IMR-90 (cell line): ENCODE results near the gene ADARB2.

Source experiments
- BHLHE40 ChIP-seq: fragments of 150-350 bp; IDR thresholded peaks from 2 replicates; pipeline ENCODE4 v1.6.1; 2016; ENCODE audit warnings: mild to moderate bottlenecking, low read depth, low read length
- CEBPB ChIP-seq: IDR thresholded peaks from 2 replicates; pipeline ENCODE4 v1.6.1; 2012; ENCODE audit warnings: low read depth, low read length, improper control_type of control experiment
- CTCF ChIP-seq: conservative IDR thresholded peaks from 2 replicates; pipeline ENCODE4 v1.5.1; 2012; ENCODE audit warnings: mild to moderate bottlenecking, low read depth, low read length, improper control_type of control experiment
- ELK1 ChIP-seq: fragments of 150-350 bp; IDR thresholded peaks from 2 replicates; pipeline ENCODE4 v1.6.1; 2016; ENCODE audit warnings: low read depth, mild to moderate bottlenecking, low read length, moderate library complexity, borderline replicate concordance
- FOS ChIP-seq: fragments of 150-350 bp; IDR thresholded peaks from 2 replicates; pipeline ENCODE4 v1.6.1; 2016; ENCODE audit warnings: low read depth, low read length
- MAFK ChIP-seq: IDR thresholded peaks from 2 replicates; pipeline ENCODE4 v1.6.1; 2012; ENCODE audit warnings: low read depth, low read length, improper control_type of control experiment
- MAZ ChIP-seq: IDR thresholded peaks from 2 replicates; pipeline ENCODE4 v1.6.1; 2012; ENCODE audit warnings: low read depth, mild to moderate bottlenecking, low read length, improper control_type of control experiment, moderate library complexity, borderline replicate concordance
- MXI1 ChIP-seq: IDR thresholded peaks from 2 replicates; pipeline ENCODE4 v1.6.1; 2012; ENCODE audit warnings: low read depth, mild to moderate bottlenecking, low read length, moderate library complexity, borderline replicate concordance
- NFE2L2 ChIP-seq: fragments of 150-350 bp; IDR thresholded peaks from 2 replicates; pipeline ENCODE4 v1.6.1; 2016; ENCODE audit warnings: low read depth, mild to moderate bottlenecking, low read length
- POLR2A ChIP-seq: IDR thresholded peaks from 2 replicates; pipeline ENCODE4 v1.6.1; 2012; ENCODE audit warnings: mild to moderate bottlenecking, low read depth, low read length
- RAD21 ChIP-seq: IDR thresholded peaks from 2 replicates; pipeline ENCODE4 v1.6.1; 2012; ENCODE audit warnings: low read length, improper control_type of control experiment
- RCOR1 ChIP-seq: IDR thresholded peaks from 2 replicates; pipeline ENCODE4 v1.6.1; 2012; ENCODE audit warnings: mild to moderate bottlenecking, low read length, improper control_type of control experiment; ENCODE audit not compliant: insufficient replicate concordance
- RFX5 ChIP-seq: IDR thresholded peaks from 2 replicates; pipeline ENCODE4 v1.8.0; 2012; ENCODE audit warnings: low read depth, mild to moderate bottlenecking, low read length, moderate library complexity

GRCh38 chr10:1130226-1130625 is 607.1 kb downstream of the ADARB2 start:
- no peak for TF ChIP-seq POLR2A
- TF ChIP-seq MAFK: no peak
- no peak for TF ChIP-seq ELK1
- no peak for TF ChIP-seq RFX5
- no peak for TF ChIP-seq BHLHE40
- no peak for TF ChIP-seq CTCF
- no peak for TF ChIP-seq MXI1
- TF ChIP-seq CEBPB: no peak
- no peak for TF ChIP-seq FOS
- no peak for TF ChIP-seq MAZ
- TF ChIP-seq RCOR1: no peak
- TF ChIP-seq RAD21: no peak
- no peak for TF ChIP-seq NFE2L2
